Stimulated activated CD8-positive, alpha-beta memory T cell treated with anti-CD3 and anti-CD28 coated beads, Interleukin-4, amount 100 ng/mL, for 24 hours (primary cell): ENCODE results near the gene MYORG.
A peak's percentile ranks its signal among the peaks of the same experiment; 100 is the strongest.

ENCODE experiments used
- DNase-seq: peaks from one replicate; pipeline ENCODE4 v3.0.0-alpha.2; 2020; ENCODE audit warnings: low read depth

The MYORG gene

GRCh38 chr9:34384368-34385165 is 7.9 kb upstream of the MYORG start:
- no peak for DNase-seq

- no peak for DNase-seq
Measured at GRCh38 chr9:34383904-34384303, 7.2 kb upstream of the MYORG start.

- no peak for DNase-seq
Measured at GRCh38 chr9:34382879-34383278, 6.2 kb upstream of the MYORG start.

- DNase-seq: no peak
Measured at GRCh38 chr9:34382054-34382453, 5.4 kb upstream of the MYORG start.

GRCh38 chr9:34381323-34381722 is 4.6 kb upstream of the MYORG start:
- no peak for DNase-seq

GRCh38 chr9:34380511-34381315 is 4.0 kb upstream of the MYORG start:
- peak; percentile 63 for DNase-seq

- no peak for DNase-seq
Measured at GRCh38 chr9:34380034-34380510, 3.4 kb upstream of the MYORG start.

- peak; percentile 81 for DNase-seq
Measured at GRCh38 chr9:34379334-34380033, 2.8 kb upstream of the MYORG start.

GRCh38 chr9:34378376-34379060 is 1.8 kb upstream of the MYORG start:
- no peak for DNase-seq

GRCh38 chr9:34377404-34377746 is 677 bp upstream of the MYORG start:
- DNase-seq: no peak

GRCh38 chr9:34375901-34376595 is 650 bp downstream of the MYORG start:
- DNase-seq: no peak

GRCh38 chr9:34374905-34375552 is 1.7 kb downstream of the MYORG start:
- DNase-seq: no peak

- no peak for DNase-seq
Measured at GRCh38 chr9:34374339-34374738, 2.4 kb downstream of the MYORG start.

- no peak for DNase-seq
Measured at GRCh38 chr9:34373749-34374148, 2.9 kb downstream of the MYORG start.

- no peak for DNase-seq
Measured at GRCh38 chr9:34372467-34373011, 4.2 kb downstream of the MYORG start.

- DNase-seq: no peak
Measured at GRCh38 chr9:34371886-34372466, 4.7 kb downstream of the MYORG start.

- no peak for DNase-seq
Measured at GRCh38 chr9:34370970-34371880, 5.5 kb downstream of the MYORG start.

GRCh38 chr9:34370335-34370969 is 6.2 kb downstream of the MYORG start:
- no peak for DNase-seq

GRCh38 chr9:34369636-34370035 is 7.1 kb downstream of the MYORG start:
- no peak for DNase-seq
